Subcutaneous abdominal adipose tissue (tissue), 5 donors: ENCODE data around the gene PLEKHO1.

Experiments used
- H3K27ac ChIP-seq: one replicate; pipeline ENCODE4 v1.7.0; 2013; ENCODE audit warnings: low read depth, mild to moderate bottlenecking, inconsistent platforms, low read length, moderate library complexity
- H3K27me3 ChIP-seq, 5 donors: one replicate each; pipeline ENCODE4 v1.7.0; 2013; ENCODE audit warnings: low read length in 5 of 5, inconsistent platforms in 1 of 5; ENCODE audit not compliant: control insufficient read depth in 5 of 5, insufficient read depth in 4 of 5
- H3K36me3 ChIP-seq, 5 donors: one replicate each; pipeline ENCODE4 v1.7.0; 2013; ENCODE audit warnings: low read length in 5 of 5; ENCODE audit not compliant: control insufficient read depth in 5 of 5, insufficient read depth in 5 of 5
- H3K4me1 ChIP-seq, 5 donors: one replicate each; pipeline ENCODE4 v1.7.0; 2013; ENCODE audit warnings: low read length in 5 of 5, mild to moderate bottlenecking in 3 of 5, moderate library complexity in 1 of 5; ENCODE audit not compliant: control insufficient read depth in 5 of 5, insufficient read depth in 5 of 5
- H3K4me3 ChIP-seq, 5 donors: one replicate each; pipeline ENCODE4 v1.7.0; 2013; ENCODE audit warnings: low read length in 5 of 5, low read depth in 1 of 5
- H3K9ac ChIP-seq, 5 donors: one replicate each; pipeline ENCODE4 v1.7.0; 2013; ENCODE audit warnings: low read length in 5 of 5, mild to moderate bottlenecking in 4 of 5, moderate library complexity in 3 of 5
- H3K9me3 ChIP-seq, 5 donors: one replicate each; pipeline ENCODE4 v1.7.0; 2013; ENCODE audit warnings: low read length in 5 of 5; ENCODE audit not compliant: control insufficient read depth in 5 of 5
- donor health status: healthy.
- donor health status: healthy.
- donor health status: healthy.
- donor health status: healthy.
- donor health status: healthy.

The PLEKHO1 gene

GRCh38 chr1:150165622-150166612 is 16.2 kb downstream of the PLEKHO1 start:
- peaks cover 9 to 50% (median 37%) of the 10 kb centered on the region in 5 donors for H3K4me1 ChIP-seq
- H3K27ac ChIP-seq = no peak overlapping the region
- no peak overlapping the region for H3K4me3 ChIP-seq
- no peaks in the 10 kb centered on the region for H3K27me3 ChIP-seq
- H3K9ac ChIP-seq = no peak overlapping the region
- H3K9me3 ChIP-seq = no peaks in the 10 kb centered on the region
- no peaks in the 10 kb centered on the region for H3K36me3 ChIP-seq

DNA sequence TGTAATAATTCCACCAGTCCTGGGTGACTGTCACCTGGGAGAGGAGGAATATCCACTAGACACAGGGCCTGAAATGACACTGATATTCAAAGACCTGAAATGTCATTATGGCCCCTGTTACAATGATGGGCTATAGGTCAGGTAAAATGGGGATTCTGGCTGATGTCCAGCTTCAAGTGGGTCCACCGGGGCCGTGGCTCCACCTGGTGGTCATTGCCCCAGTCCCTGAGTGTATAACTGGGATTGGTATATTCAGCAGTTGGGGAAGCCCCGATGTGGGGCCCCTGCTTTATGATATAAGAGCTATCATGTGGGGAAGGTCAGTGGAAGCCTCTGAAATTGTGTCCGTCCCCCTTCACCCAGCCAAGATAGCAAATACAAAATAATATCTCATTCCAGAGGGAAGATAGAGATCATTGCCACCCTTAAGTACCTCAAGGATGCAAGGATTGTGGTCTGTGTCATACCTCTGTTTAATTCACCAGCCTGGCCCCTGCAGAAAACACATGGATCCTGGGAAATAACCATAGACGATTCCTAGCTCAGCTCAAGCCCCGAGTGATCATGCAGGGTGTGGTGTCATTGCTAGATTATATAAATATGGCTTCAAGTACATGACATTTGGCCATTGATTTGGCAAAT is 19.4 kb downstream of the PLEKHO1 start:
- H3K27ac ChIP-seq = no peak overlapping the region
- no peaks in the 10 kb centered on the region for H3K9me3 ChIP-seq
- no peaks in the 10 kb centered on the region for H3K36me3 ChIP-seq
- no peak overlapping the region for H3K9ac ChIP-seq
- H3K4me3 ChIP-seq = no peak overlapping the region
- no peaks in the 10 kb centered on the region for H3K27me3 ChIP-seq
- peaks cover 0 to 22% (median 19%) of the 10 kb centered on the region in 5 donors for H3K4me1 ChIP-seq

- H3K9me3 ChIP-seq = no peaks in the 10 kb centered on the region
Measured at GRCh38 chr1:150171801-150172200, 22.1 kb downstream of the PLEKHO1 start.

DNA sequence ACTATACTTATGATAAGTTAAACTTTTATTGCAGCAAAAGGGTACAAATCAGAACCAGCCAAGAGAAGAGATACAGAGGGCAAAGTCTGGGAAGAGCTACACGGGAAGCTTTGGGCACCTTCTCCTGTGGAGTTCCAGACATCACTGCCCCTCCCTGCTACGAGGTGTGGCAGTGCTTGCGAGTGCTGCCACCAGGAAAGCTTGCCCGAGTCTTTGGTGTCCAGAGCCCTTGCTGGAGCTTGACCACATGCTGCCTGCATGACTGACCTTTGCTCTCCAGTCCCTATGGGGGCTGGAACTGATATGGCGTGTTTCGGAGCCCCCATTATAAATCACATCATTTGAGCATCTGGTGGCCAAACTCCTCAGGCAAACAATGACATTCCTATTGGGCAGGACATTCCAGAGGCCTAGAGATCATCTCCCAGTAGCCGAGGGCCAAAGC is 23.4 kb downstream of the PLEKHO1 start:
- Histone ChIP-seq H3K4me3 (no peak overlapping the region), H3K27ac (no peak overlapping the region)

More at GRCh38 chr1:150171801-150172200, 22.1 kb downstream of the PLEKHO1 start:
- no peaks in the 10 kb centered on the region for H3K27me3 ChIP-seq
- H3K36me3 ChIP-seq = no peaks in the 10 kb centered on the region
- H3K9ac ChIP-seq = no peak overlapping the region
- H3K27ac ChIP-seq = no peak overlapping the region
- peaks cover 0 to 24% (median 11%) of the 10 kb centered on the region in 5 donors for H3K4me1 ChIP-seq
- no peak overlapping the region for H3K4me3 ChIP-seq

DNA sequence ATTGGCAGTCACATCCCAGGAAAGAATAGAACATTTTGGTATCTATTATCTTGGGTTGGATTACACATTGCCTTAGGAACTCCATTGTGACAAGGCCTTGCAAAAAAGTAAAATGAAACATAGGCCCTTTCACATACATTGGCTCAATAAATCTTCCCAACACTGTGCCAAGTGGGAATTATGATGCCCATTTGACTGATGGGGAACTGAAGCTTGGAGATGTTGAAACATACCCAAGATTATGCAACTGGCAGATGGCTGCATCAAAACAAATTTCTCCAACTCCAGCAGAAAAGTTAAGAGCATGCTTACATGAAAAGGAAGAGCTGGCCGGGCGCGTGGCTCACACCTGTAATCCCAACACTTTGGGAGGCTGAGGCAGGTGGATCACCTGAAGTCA is 26.9 kb downstream of the PLEKHO1 start:
- no peaks in the 10 kb centered on the region for H3K9me3 ChIP-seq
- H3K4me1 ChIP-seq = peaks cover 0 to 28% (median 6%) of the 10 kb centered on the region in 5 donors
- no peaks in the 10 kb centered on the region for H3K27me3 ChIP-seq
- no peak overlapping the region for H3K4me3 ChIP-seq
- peak overlapping the region in 1 of 5 donors; percentile 30 for H3K9ac ChIP-seq
- H3K36me3 ChIP-seq = no peaks in the 10 kb centered on the region
- H3K27ac ChIP-seq = peak overlapping the region; percentile 40

More for the DNA sequence above, 23.4 kb downstream of the PLEKHO1 start:
- Histone ChIP-seq H3K9me3 (no peaks in the 10 kb centered on the region), H3K27me3 (no peaks in the 10 kb centered on the region), H3K36me3 (no peaks in the 10 kb centered on the region), H3K4me1 (peaks cover 0 to 27% (median 11%) of the 10 kb centered on the region in 5 donors), H3K9ac (no peak overlapping the region)

DNA sequence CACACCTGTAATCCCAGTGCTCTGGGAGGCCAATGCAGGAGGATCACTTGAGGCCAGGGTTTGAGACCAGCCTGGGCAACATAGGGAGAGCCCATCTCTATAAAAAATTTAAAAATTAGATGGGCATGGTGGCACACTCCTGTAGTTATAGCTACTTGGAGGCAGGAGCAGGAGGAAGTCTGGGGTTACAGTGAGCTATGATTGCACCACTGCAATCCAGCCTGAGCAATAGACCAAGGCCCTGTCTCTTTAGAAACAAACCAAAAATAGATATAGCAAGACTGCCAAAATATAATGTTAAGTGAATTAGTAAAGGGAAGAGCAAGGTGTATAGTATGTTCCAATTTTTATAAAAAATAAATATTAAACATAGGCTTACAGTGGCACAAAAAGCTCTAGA is 28.8 kb downstream of the PLEKHO1 start:
- Histone ChIP-seq H3K36me3 (no peaks in the 10 kb centered on the region), H3K4me1 (peaks cover 0 to 21% (median 6%) of the 10 kb centered on the region in 5 donors), H3K9ac (no peak overlapping the region), H3K4me3 (no peak overlapping the region), H3K27ac (no peak overlapping the region), H3K9me3 (no peaks in the 10 kb centered on the region), H3K27me3 (no peaks in the 10 kb centered on the region)

GRCh38 chr1:150179867-150180266 is 30.2 kb downstream of the PLEKHO1 start:
- Histone ChIP-seq H3K36me3 (no peaks in the 10 kb centered on the region), H3K4me1 (peaks cover 0 to 20% (median 9%) of the 10 kb centered on the region in 5 donors), H3K4me3 (no peak overlapping the region), H3K27ac (no peak overlapping the region), H3K9me3 (no peaks in the 10 kb centered on the region), H3K9ac (no peak overlapping the region), H3K27me3 (no peaks in the 10 kb centered on the region)

DNA sequence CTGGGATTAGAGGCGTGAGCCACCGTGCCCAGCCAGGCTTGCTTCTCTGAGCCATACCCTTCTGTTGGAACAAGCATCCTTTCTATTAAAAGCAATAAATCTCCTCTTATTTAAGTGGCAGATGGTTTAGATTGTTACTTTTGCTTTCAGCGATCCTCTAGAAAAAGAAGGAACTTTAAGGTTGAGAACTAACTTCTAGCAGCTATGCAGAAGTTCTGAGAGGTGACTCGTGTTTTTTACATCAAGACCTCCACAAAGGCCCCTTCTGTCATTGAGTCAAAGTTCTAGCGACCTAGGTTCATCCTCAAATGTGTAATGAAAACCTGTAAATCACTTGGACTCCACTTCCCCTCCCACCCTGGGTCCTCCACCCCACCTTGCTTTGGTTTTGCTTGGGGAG is 30.8 kb downstream of the PLEKHO1 start:
- no peaks in the 10 kb centered on the region for H3K27me3 ChIP-seq
- no peaks in the 10 kb centered on the region for H3K9me3 ChIP-seq
- no peak overlapping the region for H3K27ac ChIP-seq
- H3K36me3 ChIP-seq = no peaks in the 10 kb centered on the region
- no peak overlapping the region for H3K4me3 ChIP-seq
- H3K4me1 ChIP-seq = peaks cover 0 to 20% (median 9%) of the 10 kb centered on the region in 5 donors
- H3K9ac ChIP-seq = no peak overlapping the region

- Histone ChIP-seq H3K27me3 (no peaks in the 10 kb centered on the region), H3K4me3 (no peak overlapping the region), H3K4me1 (peaks cover 2 to 22% (median 17%) of the 10 kb centered on the region in 5 donors), H3K9ac (no peak overlapping the region), H3K9me3 (no peaks in the 10 kb centered on the region), H3K27ac (no peak overlapping the region), H3K36me3 (no peaks in the 10 kb centered on the region)
Measured at GRCh38 chr1:150182247-150182646, 32.5 kb downstream of the PLEKHO1 start.

GRCh38 chr1:150183061-150183460 is 33.3 kb downstream of the PLEKHO1 start:
- no peak overlapping the region for H3K9ac ChIP-seq
- peaks cover 4 to 27% (median 22%) of the 10 kb centered on the region in 5 donors for H3K4me1 ChIP-seq
- H3K27me3 ChIP-seq = no peaks in the 10 kb centered on the region
- no peak overlapping the region for H3K4me3 ChIP-seq
- H3K36me3 ChIP-seq = no peaks in the 10 kb centered on the region
- H3K27ac ChIP-seq = peak overlapping the region; percentile 46
- no peaks in the 10 kb centered on the region for H3K9me3 ChIP-seq
